GM23248 (cell line): ENCODE measurements around the gene USF3. TPM values are rescaled to one million over a fixed set of nuclear protein-coding genes. Genes with fewer than 3 reads are reported as not detected.

Experiments
- DNase-seq: peaks from one replicate; pipeline ENCODE4 v3.0.0-alpha.2; 2015
- H2AFZ ChIP-seq: fragments of 200-600 bp; sonication (generic); 2 replicates; pipeline ENCODE4 v1.6.1; 2016; ENCODE audit warnings: antibody characterized with exemption
- H3F3A ChIP-seq: fragments of 200-600 bp; sonication (generic); 2 replicates; pipeline ENCODE4 v1.6.1; 2016; ENCODE audit warnings: mild to moderate bottlenecking, antibody characterized with exemption, mixed run types; ENCODE audit not compliant: insufficient read depth
- H3K27ac ChIP-seq: fragments of 200-600 bp; sonication (generic); 2 replicates; pipeline ENCODE4 v1.5.1; 2016; ENCODE audit warnings: mild to moderate bottlenecking
- H3K27me3 ChIP-seq: fragments of 200-600 bp; sonication (generic); replicated peaks from 2 replicates; pipeline ENCODE4 v1.6.1; 2016; ENCODE audit warnings: mild to moderate bottlenecking; ENCODE audit not compliant: insufficient read depth
- H3K36me3 ChIP-seq: fragments of 200-600 bp; sonication (generic); 2 replicates; pipeline ENCODE4 v1.6.1; 2016; ENCODE audit warnings: low read depth, mild to moderate bottlenecking
- H3K4me1 ChIP-seq: fragments of 200-600 bp; sonication (generic); 2 replicates; pipeline ENCODE4 v1.6.1; 2016; ENCODE audit warnings: mild to moderate bottlenecking; ENCODE audit not compliant: insufficient read depth
- H3K4me2 ChIP-seq: fragments of 200-600 bp; sonication (generic); one replicate; pipeline ENCODE4 v1.6.1; 2016; ENCODE audit warnings: mild to moderate bottlenecking; ENCODE audit not compliant: unreplicated experiment
- H3K4me3 ChIP-seq: fragments of 200-600 bp; sonication (generic); 2 replicates; pipeline ENCODE4 v1.5.1; 2016; ENCODE audit warnings: mild to moderate bottlenecking
- H3K79me2 ChIP-seq: fragments of 200-600 bp; sonication (generic); 2 replicates; pipeline ENCODE4 v1.6.1; 2016; ENCODE audit warnings: mild to moderate bottlenecking; ENCODE audit not compliant: insufficient read depth
- H3K9ac ChIP-seq: fragments of 200-600 bp; sonication (generic); 2 replicates; pipeline ENCODE4 v1.6.1; 2016; ENCODE audit warnings: mild to moderate bottlenecking
- H3K9me2 ChIP-seq: fragments of 200-600 bp; sonication (generic); 2 replicates; pipeline ENCODE4 v1.6.1; 2016; ENCODE audit warnings: mixed run types, mild to moderate bottlenecking, moderate library complexity; ENCODE audit not compliant: insufficient read depth
- H3K9me3 ChIP-seq: fragments of 200-600 bp; sonication (generic); one replicate; pipeline ENCODE4 v1.6.1; 2017; ENCODE audit warnings: low read depth
- H4K20me1 ChIP-seq: fragments of 200-600 bp; sonication (generic); 2 replicates; pipeline ENCODE4 v1.6.0; 2016; ENCODE audit not compliant: insufficient read depth
- EZH2 ChIP-seq: fragments of 200-600 bp; sonication (generic); IDR thresholded peaks from 2 replicates; pipeline ENCODE4 v1.6.1; 2018; ENCODE audit warnings: antibody characterized with exemption, mild to moderate bottlenecking; ENCODE audit not compliant: insufficient read depth, poor library complexity, severe bottlenecking
- EZH2phosphoT487 ChIP-seq: fragments of 200-600 bp; sonication (generic); IDR thresholded peaks from 2 replicates; pipeline ENCODE4 v1.6.1; 2018; ENCODE audit warnings: antibody characterized with exemption, moderate library complexity, mild to moderate bottlenecking, low read depth; ENCODE audit not compliant: insufficient read depth
- WGBS, 2 experiments: methylation state at CpG; one replicate each; pipeline ENCODE4 v1.1.6; 2015 to 2017; ENCODE audit warnings: low lambda C conversion rate in 2 of 2, low coverage in 1 of 2; ENCODE audit errors: missing lambda C conversion rate in 2 of 2; 5-methylcytosine and 5-hydroxymethylcytosine counted together
- in situ Hi-C: fragments of 300-500 bp; cut with MboI; formaldehyde crosslinking; loops from 2 replicates; pipeline ENCODE4 v1.15.0; 2020
- polyA plus RNA-seq: library from polyadenylated mRNA; unstranded; fragments of >200 nt; fragmentation: Nextera tagmentation; extraction: Ambion mirVana; gene quantifications from 2 replicates; pipeline ENCODE4 v1.2.1, GENCODE V29; 2016
- total RNA-seq: library from RNA; depleted of rRNA; stranded (reverse); fragments of >200 nt; shearing (Covaris generic); gene quantifications from 2 replicates; pipeline ENCODE4 v1.2.3, GENCODE V29; 2014

The USF3 gene
- total and polyA plus RNA-seq, 2 experiments from 2014 or later: 3.5 to 8.1 TPM

DNA sequence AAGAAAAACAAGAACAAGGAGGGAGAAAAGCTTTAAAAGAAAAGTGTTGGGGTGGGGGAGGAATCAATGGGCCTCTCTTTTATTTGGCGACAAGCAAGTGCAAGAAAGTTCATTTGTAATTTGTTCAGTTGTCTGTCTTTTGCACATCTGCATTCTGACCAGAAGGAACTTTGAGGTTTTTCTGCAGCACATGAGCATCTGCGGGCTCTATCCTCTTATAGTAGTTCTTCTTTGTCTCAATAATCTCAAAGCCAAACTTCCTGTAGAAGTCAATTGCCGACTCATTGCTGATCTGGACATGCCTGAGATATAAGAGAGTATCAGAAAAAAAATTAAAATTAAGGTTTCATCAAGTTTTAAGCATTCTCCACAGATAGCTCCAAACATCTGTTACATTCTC is 25.2 kb upstream of the USF3 start:
- DNase-seq: no peak

GRCh38 chr3:113719758-113720157 is 23.3 kb upstream of the USF3 start:
- no peak for DNase-seq
- WGBS, 2 experiments: 97% methylated on average over 2 of the region's 2 CpGs
- Histone ChIP-seq H3K4me1 (no peaks in the 10 kb centered on the region), H3K79me2 (peaks cover 42% of the 10 kb centered on the region), H3K36me3 (peaks cover 58% of the 10 kb centered on the region), H3K9ac (no peak overlapping the region), H3F3A (peaks cover 8% of the 10 kb centered on the region; the same call in 1 of the 2 replicates), H3K27ac (no peak overlapping the region), H2AFZ (no peak overlapping the region), H3K27me3 (no peaks in the 10 kb centered on the region), H3K9me2 (no peaks in the 10 kb centered on the region), H3K4me3 (no peak overlapping the region), H3K9me3 (no peaks in the 10 kb centered on the region), H3K4me2 (no peak overlapping the region), H4K20me1 (no peaks in the 10 kb centered on the region)
- TF ChIP-seq EZH2 (no peak), EZH2phosphoT487 (no peak)
- in situ Hi-C loops: no loop called here

More for the DNA sequence above, 25.2 kb upstream of the USF3 start:
- Histone ChIP-seq H3K36me3 (peaks cover 51% of the 10 kb centered on the region), H3K4me3 (no peak overlapping the region), H3K9ac (no peak overlapping the region), H3K79me2 (peaks cover 61% of the 10 kb centered on the region), H4K20me1 (no peaks in the 10 kb centered on the region), H3K4me1 (no peaks in the 10 kb centered on the region), H3F3A (no peaks in the 10 kb centered on the region), H2AFZ (no peak overlapping the region), H3K9me3 (no peaks in the 10 kb centered on the region), H3K27ac (no peak overlapping the region), H3K27me3 (no peaks in the 10 kb centered on the region), H3K4me2 (no peak overlapping the region), H3K9me2 (no peaks in the 10 kb centered on the region)
- in situ Hi-C loops: no loop called here
- no peak for TF ChIP-seq EZH2
- TF ChIP-seq EZH2phosphoT487: no peak
- 99% methylated on average over 3 of the region's 3 CpGs for WGBS, 2 experiments

- peaks cover 11% of the 10 kb centered on the region; the same call in 1 of the 2 replicates for H3F3A ChIP-seq
- no peaks in the 10 kb centered on the region for H3K9me2 ChIP-seq
- TF ChIP-seq EZH2phosphoT487: no peak
- no peak for TF ChIP-seq EZH2
- no peaks in the 10 kb centered on the region for H4K20me1 ChIP-seq
- no peak for DNase-seq
- H3K9me3 ChIP-seq: no peaks in the 10 kb centered on the region
- H3K4me1 ChIP-seq: no peaks in the 10 kb centered on the region
- no peak overlapping the region for H2AFZ ChIP-seq
- peaks cover 58% of the 10 kb centered on the region for H3K36me3 ChIP-seq
- in situ Hi-C loops: no loop called here
- peaks cover 38% of the 10 kb centered on the region for H3K79me2 ChIP-seq
- no peak overlapping the region for H3K9ac ChIP-seq
- no peak overlapping the region for H3K4me2 ChIP-seq
- WGBS, 2 experiments: 98 to 100% methylated on average over 1 of the region's 1 CpG
- H3K27ac ChIP-seq: no peak overlapping the region
- no peaks in the 10 kb centered on the region for H3K27me3 ChIP-seq
- H3K4me3 ChIP-seq: no peak overlapping the region
Observed at GRCh38 chr3:113719294-113719693, 22.9 kb upstream of the USF3 start.

DNA sequence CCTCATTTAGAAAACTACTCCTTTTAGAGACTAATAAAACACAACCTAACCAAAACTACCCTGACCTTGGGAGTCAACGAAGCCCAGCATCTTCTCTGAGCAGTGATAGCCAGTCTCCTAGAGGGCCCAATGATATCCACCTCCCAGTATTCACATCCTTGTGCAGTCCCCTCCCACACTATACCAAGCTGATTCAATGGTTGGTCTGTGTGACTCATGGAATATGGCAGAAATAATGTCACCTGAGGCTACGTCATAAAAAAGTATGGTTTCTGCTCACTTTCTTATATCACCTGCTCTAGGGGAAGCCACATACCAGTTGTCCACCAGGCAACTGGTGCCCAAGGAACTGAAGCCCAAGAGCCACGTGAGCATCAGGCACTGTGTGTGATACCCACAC is 21.4 kb upstream of the USF3 start:
- H3K4me2 ChIP-seq: no peak overlapping the region

GRCh38 chr3:113717308-113717707 is 20.9 kb upstream of the USF3 start:
- H3K36me3 ChIP-seq: peaks cover 42% of the 10 kb centered on the region
- H3K4me3 ChIP-seq: no peak overlapping the region
- H2AFZ ChIP-seq: no peak overlapping the region
- H3K9me3 ChIP-seq: no peaks in the 10 kb centered on the region
- H3F3A ChIP-seq: peaks cover 17% of the 10 kb centered on the region; the same call in 1 of the 2 replicates
- 85 to 90% methylated on average over 3 of the region's 3 CpGs for WGBS, 2 experiments
- no peaks in the 10 kb centered on the region for H3K9me2 ChIP-seq
- no peak for DNase-seq
- H3K9ac ChIP-seq: no peak overlapping the region
- H3K27me3 ChIP-seq: no peaks in the 10 kb centered on the region
- TF ChIP-seq EZH2 (no peak), EZH2phosphoT487 (no peak)
- in situ Hi-C loops: no loop called here
- H3K4me2 ChIP-seq: no peak overlapping the region
- H4K20me1 ChIP-seq: no peaks in the 10 kb centered on the region
- no peak overlapping the region for H3K27ac ChIP-seq
- peaks cover 19% of the 10 kb centered on the region for H3K79me2 ChIP-seq
- H3K4me1 ChIP-seq: no peaks in the 10 kb centered on the region

More for the DNA sequence above, 21.4 kb upstream of the USF3 start:
- H3K27me3 ChIP-seq: no peaks in the 10 kb centered on the region
- H3K9me3 ChIP-seq: no peaks in the 10 kb centered on the region
- no peaks in the 10 kb centered on the region for H3K9me2 ChIP-seq
- peaks cover 17% of the 10 kb centered on the region; the same call in 1 of the 2 replicates for H3F3A ChIP-seq
- H4K20me1 ChIP-seq: no peaks in the 10 kb centered on the region
- 96 to 100% methylated on average over 3 of the region's 3 CpGs for WGBS, 2 experiments
- peaks cover 23% of the 10 kb centered on the region for H3K79me2 ChIP-seq
- H3K36me3 ChIP-seq: peaks cover 47% of the 10 kb centered on the region
- H3K27ac ChIP-seq: no peak overlapping the region
- H3K4me1 ChIP-seq: no peaks in the 10 kb centered on the region
- TF ChIP-seq EZH2phosphoT487 (no peak), EZH2 (no peak)
- H3K4me3 ChIP-seq: no peak overlapping the region
- no peak overlapping the region for H2AFZ ChIP-seq
- in situ Hi-C loops: no loop called here
- no peak for DNase-seq
- no peak overlapping the region for H3K9ac ChIP-seq
